ENCODE data around the gene CYP2E1.
"Not testable (repeated sequence)": the region's sequence is repeated elsewhere in the genome, so short reads cannot be mapped to it uniquely, and the experiment has no call there.

CYP2E1 gene

GRCh38 chr10:133573460-133573859, 46.3 kb downstream of the CYP2E1 start:
- DNase-seq (ENCODE audit: low read depth), result not testable (repeated sequence)

GRCh38 chr10:133577037-133577436, 49.9 kb downstream of the CYP2E1 start:
- not testable (repeated sequence) for DNase-seq (ENCODE audit: low read depth)

All from stimulated activated CD4-positive, alpha-beta T cell treated with anti-CD3 and anti-CD28 coated beads, Interleukin-2, amount 100 ng/mL, for 4 hours (primary cell).